ENCODE results near the gene PPP1R16B.

PPP1R16B gene

DNA sequence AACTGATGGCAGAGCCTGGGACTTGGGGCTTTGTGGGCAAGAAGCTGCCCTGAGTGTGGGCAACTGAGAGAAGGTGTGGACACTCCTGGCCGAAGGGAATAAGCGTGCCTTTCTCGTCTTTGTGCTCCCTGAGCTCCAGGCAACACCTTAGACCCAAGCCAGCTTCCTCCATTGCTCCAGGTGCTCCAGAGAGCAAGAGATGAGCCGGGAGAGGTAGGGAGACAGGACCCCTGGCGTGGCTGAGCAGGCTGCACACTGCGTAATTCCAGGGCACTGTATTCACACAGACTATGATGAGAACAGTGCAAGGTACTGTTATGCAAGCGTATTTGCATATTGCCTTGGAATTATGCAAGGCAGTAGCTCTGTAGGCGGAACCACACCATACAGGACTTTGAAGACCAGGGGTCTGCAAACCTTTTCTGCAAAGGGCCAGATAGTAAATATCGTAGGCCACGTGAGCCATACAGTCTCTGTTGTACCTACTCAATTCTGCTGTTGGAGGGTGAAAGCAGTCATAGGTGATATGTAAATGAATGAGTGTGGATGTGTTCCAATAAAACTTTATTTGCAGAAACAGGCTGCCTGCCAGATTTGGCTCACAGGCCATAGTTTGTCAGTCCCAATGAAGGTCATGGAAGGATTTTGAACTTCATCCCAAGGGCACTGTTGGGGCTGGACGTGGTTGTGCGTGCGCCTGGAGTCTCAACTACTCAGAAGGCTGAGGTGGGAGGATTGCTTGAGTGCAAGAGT is 78.7 kb downstream of the PPP1R16B start:
- in situ Hi-C loops (cut with HindIII; ENCODE audit: low pct_ligation_motif_present, low pct_unique_long_range_greater_than_20kb, low sequenced_read_pairs), result no loop called here
- DNase-seq, result no peak

DNA sequence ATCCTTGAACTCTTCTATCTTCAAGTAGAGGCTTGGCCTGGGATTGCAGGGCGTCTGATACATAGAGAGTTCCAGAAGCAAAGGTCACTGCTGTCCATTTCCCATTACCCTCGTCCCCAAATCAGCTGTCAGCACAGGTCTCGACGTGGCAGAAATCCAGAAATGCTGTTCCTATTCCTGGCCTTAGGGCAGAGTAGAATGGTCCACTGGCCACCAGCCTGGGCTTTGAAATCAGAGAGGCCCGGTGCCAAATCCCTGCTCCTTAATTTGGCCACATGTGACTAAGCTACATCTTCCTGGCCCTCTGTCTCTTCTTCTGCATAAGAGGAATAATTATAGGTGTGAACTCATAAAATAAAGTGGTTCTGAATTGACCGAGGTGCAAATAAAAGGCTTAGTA is 79.9 kb downstream of the PPP1R16B start:
- in situ Hi-C loops (cut with HindIII; ENCODE audit: low pct_ligation_motif_present, low pct_unique_long_range_greater_than_20kb, low sequenced_read_pairs), result no loop called here
- no peak for DNase-seq

DNA sequence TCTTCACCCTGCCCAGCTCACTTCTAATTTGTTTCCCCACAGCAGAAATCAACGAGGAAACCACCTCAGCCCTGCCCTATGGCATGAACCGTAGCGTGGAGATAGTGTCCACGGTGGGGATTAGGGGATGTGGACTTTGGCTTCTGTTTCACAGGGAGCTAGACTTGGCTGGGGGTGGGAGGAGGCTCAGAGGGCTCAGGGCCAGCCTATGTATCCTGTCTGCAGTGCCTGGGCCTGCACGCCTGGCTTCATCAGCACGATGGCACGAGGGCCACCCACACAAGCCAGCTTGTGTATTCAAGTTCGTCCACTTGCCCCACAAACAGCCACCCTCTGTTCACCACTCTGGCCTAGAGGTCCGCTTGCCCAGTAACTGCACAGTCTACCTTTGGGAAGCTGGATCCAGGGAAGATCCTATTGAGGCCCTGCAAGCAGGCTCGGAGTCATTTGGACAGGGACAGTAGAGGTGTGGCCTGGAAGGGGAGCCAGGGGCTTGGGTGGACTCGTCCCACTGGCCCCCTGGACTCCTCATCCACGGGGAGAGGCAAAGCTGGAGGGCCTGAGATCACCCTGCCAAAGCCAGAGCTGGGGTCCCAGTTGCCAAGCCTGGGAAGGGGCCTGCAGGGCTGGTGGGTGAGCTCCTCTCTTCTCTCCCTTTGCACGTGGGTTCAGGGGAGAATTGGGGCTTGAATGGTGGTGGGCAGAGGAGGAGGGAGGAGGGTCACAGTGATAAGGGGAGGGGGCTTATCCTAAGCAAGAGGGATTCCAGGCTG is 82.7 kb downstream of the PPP1R16B start:
- no peak for DNase-seq
- in situ Hi-C loops (cut with HindIII; ENCODE audit: low pct_ligation_motif_present, low pct_unique_long_range_greater_than_20kb, low sequenced_read_pairs), result no loop called here

DNA sequence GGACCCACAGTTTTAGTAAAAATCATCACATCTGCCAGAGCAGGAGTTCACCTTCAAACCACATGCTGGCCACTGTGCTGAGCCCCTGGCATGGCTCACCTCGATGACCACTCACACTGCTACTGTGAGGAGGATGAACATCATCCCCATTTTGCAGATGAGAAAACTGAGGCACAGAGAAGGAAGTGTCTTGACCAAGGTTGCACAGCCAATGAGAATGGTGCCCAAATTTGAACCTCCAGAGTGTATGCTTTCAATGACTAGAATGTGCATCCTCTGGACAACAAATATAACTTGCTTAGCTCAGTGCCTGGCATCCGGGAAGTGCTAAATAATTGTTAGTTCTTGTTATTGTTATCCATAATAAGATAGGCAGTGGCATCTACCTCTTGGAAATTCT is 83.6 kb downstream of the PPP1R16B start:
- DNase-seq, result no peak
- in situ Hi-C loops (cut with HindIII; ENCODE audit: low pct_ligation_motif_present, low pct_unique_long_range_greater_than_20kb, low sequenced_read_pairs), result no loop called here

DNA sequence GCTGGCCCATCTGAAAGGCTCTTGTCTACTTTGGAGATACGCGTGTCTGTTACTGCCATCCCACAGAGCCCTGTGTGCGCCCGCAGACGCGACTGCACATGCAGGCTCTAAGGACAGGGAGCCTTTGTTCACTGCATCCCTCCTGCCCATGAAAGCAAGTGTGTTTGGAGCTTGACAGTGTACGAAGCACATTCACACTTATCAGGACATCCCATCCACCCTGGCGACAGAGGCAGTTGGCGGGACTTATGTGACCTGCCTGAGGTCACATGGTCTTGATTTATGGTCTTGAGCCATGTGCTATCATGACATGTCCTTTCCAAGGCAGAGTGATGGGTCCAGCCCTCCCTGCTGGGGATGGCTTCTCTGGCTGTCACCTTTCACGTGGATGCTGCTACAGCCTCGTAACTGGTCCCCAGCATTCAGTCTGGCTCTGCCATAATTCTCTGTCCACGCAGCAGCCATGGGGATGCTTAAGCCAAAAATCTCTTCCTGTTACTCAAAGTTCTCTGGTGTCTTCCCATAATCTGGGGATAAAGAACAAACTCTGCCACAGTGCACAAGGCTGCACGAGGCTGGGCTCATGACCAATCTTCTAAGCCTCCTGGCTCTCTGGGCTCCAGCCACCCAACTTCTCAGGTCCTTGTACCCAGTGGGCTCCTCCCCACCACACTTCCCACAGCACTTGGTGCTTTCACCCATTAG is 84.4 kb downstream of the PPP1R16B start:
- in situ Hi-C loops (cut with HindIII; ENCODE audit: low pct_ligation_motif_present, low pct_unique_long_range_greater_than_20kb, low sequenced_read_pairs), result no loop called here
- no peak for DNase-seq

DNA sequence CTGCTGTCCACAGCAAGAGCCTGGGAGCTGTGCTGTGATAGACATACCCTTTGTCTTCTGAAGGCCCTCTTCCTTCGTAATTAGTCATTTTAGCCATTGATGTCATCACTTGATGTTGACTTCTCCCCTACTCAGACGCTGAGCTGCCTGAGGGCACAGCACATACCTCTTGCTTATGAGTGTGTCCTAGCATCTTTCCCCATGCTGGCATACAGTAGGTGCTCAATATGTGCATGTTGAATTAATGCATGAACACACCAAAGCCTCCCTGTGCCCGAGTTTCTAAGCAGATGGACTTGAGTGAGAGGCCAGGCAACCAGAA is 85.0 kb downstream of the PPP1R16B start:
- DNase-seq, result no peak
- in situ Hi-C loops (cut with HindIII; ENCODE audit: low pct_ligation_motif_present, low pct_unique_long_range_greater_than_20kb, low sequenced_read_pairs), result no loop called here

DNA sequence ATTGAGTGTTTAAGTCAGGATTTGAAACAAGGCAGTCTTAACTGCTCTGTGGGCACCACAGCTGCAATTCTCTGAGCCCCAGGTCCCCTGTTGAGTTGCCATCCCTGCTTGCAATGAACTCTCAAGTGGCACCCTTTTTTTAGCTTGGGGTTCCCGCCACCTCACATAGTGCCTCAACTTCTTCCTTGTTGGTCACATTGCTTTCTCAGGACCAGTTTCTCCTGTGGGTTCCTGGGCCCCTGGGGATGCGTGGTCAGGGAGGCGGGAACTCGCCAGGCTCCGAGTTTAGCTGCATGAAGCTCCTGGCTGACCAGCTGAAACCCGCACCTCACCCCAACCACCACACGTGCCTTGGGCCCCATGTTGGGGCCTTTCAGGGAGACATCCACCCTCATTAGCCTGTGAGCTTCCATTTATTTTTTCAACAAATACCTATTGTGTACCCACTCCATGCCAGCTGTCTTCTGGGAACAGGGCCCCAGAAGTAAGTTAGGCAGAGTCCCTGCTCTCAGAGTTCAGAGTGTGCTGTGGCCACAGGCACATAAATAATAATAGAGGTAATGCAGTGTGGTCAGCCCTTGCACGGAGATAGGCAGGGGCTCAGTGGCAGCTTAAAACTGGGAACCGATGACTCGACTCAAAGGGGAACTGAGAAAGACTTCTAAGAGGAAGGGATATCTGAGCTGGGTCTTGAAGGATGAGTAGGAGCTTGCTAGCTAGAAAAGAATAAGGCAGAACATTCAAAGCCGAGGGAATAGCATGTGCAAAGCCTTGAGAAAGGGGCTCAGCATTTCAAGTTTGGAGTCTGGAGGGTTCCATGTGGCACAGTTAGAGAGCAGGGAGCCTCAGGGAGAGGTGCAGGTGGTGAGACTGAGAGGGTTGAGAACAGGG is 86.8 kb downstream of the PPP1R16B start:
- in situ Hi-C loops (cut with HindIII; ENCODE audit: low pct_ligation_motif_present, low pct_unique_long_range_greater_than_20kb, low sequenced_read_pairs), result no loop called here
- no peak for DNase-seq

DNA sequence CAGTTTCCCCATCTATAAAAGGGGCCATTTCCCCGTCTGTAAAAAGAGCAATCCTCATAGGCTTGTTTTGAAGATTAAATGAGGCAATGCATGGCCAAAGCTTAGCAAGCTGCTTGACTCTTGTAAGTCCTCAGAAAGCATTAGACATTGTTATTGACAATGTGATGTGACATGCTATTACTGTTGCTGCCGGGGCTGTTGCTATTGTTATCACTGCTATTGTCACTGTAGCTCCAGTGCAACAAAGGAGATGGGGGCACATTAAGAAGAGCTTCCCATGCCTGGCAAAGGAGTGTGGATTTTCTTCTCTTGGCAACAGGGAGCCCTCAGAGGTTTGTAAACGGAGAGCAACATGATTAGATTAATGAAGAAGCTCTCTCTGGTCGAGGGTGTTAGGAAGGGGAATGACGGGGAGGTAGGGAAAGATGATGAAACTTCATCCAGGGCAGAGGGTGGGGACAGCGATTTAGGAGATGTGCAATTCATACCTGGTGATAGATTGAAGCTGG is 87.6 kb downstream of the PPP1R16B start:
- in situ Hi-C loops (cut with HindIII; ENCODE audit: low pct_ligation_motif_present, low pct_unique_long_range_greater_than_20kb, low sequenced_read_pairs), result no loop called here
- no peak for DNase-seq

DNA sequence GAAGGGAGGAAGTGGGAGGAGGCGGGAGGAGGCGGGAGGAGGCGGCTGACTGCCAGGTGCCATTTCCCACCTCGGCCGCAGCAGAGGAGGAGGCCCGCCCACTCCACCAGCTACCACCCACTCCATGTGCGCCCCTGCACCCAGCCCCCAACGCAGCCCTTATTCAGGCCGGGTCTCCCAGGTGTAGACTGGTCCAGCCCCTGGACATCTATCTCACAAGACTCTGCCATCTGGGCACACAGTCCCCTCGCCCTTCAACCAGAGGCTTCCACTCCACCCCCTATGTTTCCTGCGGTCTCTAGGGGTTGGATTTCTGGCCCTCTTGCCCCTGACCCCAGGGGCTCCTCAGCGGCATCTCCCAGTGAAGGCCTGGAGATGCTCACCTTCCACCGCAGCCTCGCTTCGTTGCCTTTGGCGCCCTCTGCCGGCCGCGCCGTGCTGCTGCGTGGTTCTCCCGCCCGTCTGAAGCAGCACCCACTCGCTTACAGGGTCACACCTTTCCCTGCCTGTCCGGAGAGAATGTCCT is 88.1 kb downstream of the PPP1R16B start:
- in situ Hi-C loops (cut with HindIII; ENCODE audit: low pct_ligation_motif_present, low pct_unique_long_range_greater_than_20kb, low sequenced_read_pairs), result no loop called here

DNA sequence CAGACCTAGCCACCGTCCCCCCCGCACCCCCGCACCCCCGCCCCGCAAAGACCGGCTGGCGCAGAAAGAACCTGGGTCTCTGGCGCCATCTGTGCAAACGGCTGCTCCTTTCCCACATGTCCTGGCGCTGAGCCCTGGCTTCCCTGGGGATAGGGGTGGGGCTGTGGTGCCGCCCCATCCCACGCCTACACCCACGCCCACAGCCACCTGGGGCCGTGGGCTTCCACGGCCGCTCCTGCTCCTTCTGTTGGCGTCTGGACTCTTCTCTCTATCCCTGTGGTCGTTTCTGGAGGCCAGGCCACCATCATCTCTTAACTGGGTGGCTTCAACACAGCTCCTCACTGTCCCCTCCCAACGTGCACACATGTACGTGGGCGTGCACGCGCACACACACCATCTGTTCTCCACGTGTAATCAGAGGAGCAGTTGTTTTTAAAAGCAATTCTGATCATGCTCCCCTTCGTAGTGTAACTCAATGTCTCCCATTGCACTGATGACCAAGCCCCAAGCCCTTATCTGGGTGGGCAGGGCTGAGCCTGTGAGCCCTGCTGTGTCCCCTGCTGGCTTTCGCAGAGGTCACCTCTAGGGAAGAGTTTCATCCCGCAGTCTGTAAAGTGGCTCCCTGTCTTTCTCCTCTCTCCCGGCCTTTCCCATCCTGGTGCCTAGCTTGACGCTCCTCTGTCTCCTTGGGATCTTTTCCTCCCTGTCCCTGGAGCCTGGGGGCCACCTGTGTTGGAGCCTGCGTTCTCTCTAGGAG is 88.8 kb downstream of the PPP1R16B start:
- in situ Hi-C loops (cut with HindIII; ENCODE audit: low pct_ligation_motif_present, low pct_unique_long_range_greater_than_20kb, low sequenced_read_pairs), result no loop called here
- no peak for DNase-seq

More for the DNA sequence above, 88.1 kb downstream of the PPP1R16B start:
- peak; percentile 37 for DNase-seq

DNA sequence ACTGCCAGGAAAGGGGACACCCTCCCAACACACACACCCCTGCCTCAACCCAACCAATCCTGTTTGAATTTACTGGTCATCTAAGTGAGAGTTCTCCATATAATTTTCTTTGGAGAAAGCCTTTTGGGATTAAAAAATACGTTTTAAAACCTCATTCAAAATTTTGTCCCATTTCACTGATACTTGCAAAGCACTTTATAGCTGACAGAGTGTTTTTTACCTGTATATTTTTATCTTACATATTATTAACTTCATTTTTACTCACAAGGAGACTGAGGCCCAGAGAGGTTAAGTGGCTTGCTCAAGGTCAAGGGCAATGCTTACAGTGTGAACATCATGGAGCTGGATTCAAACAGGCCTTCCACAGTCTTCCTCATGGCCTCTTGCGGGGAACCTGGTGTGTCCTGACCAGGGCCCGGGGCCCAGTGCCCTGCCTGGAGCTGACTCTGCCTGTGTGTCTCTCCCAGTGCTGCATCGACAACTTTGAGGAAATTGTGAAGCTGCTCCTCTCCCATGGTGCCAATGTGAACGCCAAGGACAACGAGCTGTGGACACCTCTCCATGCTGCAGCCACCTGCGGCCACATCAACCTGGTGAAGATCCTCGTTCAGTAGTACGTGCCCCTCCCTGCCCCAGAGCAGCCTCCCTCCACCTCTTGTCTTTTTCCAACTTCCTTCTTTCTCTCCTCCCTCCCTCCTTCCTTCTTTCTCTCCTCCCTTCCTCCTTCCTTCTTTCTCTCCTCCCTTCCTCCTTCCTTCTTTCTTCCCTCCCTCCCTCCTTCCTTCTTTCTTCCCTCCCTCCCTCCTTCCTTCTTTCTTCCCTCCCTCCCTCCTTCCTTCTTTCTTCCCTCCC is 89.8 kb downstream of the PPP1R16B start:
- DNase-seq, result no peak
- in situ Hi-C loops (cut with HindIII; ENCODE audit: low pct_ligation_motif_present, low pct_unique_long_range_greater_than_20kb, low sequenced_read_pairs), result no loop called here

DNA sequence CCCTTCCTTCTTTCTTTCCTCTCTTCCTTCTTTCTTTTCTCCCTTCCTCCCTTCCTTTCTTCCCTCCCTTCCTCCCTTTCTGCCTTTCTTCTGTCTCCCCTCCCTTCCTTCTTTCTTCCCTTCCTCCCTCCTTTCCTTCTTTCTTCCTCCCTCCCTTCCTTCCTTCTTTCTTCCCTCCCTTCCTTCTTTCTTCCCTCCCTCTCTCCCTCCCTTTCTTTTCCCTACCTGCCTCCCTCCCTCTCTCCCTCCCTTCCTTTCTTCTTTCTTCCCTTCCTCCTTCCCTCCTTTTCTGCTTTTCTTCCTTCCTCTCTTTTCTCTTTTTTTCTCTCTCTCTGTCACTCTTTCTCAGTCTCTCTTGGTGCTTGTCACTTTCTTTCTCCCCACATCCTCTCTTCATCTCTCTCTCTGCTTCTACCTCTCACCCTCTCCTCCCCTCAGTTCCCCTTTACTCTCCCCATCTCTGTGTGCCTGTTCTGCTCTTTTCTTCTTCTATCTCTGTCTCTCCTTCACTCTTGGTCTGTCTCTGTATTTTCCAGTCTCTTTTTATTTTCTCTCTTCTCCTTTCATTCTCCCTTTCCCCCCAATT is 90.6 kb downstream of the PPP1R16B start:
- DNase-seq, result no peak
- in situ Hi-C loops (cut with HindIII; ENCODE audit: low pct_ligation_motif_present, low pct_unique_long_range_greater_than_20kb, low sequenced_read_pairs), result no loop called here

DNA sequence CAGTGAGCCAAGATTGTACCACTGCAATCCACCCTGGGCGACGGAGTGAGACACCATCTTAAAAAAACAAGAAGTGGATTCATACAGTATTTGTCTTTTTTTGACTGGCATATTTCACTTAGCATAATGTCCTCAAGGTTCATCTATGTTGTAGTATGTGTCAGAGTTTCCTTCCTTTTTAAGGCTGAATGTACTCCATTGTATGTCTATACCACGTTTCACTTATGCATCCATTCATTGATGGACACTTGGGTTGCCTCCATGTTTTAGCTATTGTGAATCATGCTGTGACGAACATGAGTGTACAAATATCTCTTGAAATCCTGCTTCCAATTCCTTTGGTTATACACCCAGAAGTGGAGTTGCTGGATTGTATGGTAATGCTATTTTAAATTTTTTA is 91.8 kb downstream of the PPP1R16B start:
- DNase-seq, result no peak
- in situ Hi-C loops (cut with HindIII; ENCODE audit: low pct_ligation_motif_present, low pct_unique_long_range_greater_than_20kb, low sequenced_read_pairs), result no loop called here

DNA sequence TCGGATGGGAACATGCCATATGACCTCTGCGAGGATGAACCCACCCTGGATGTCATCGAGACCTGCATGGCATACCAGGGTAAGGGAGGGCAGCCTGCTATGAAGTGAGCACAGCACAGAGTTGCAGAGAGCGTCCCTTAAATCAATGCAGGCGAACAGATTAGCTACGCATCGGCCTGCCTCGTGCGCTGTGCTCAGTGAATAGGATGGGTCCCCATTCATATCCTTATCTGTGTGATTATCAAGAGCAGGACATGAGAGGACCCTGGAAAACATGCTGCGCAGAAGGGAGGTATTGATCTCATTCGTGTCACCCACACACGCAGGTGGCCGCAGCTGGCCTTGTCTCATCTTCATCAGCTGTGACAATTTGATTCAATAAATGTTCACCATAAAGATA is 95.1 kb downstream of the PPP1R16B start:
- DNase-seq, result no peak
- in situ Hi-C loops (cut with HindIII; ENCODE audit: low pct_ligation_motif_present, low pct_unique_long_range_greater_than_20kb, low sequenced_read_pairs), result no loop called here

DNA sequence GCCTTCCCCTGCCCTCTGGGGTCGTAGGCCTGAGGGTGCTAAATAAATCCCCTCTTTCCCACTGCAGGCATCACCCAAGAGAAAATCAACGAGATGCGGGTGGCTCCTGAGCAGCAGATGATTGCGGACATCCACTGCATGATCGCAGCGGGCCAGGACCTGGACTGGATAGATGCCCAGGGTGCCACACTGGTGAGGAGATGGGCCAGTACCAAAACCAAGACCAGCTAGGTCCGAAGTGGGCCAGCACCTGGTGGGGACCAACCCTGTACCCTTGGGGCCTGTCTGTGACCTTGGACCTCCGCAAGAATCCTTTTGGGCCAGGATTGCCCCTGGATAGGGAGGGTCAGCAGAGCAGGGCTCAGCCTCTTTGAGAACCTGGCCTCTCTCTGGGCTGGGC is 97.1 kb downstream of the PPP1R16B start:
- DNase-seq, result no peak
- in situ Hi-C loops (cut with HindIII; ENCODE audit: low pct_ligation_motif_present, low pct_unique_long_range_greater_than_20kb, low sequenced_read_pairs), result no loop called here

DNA sequence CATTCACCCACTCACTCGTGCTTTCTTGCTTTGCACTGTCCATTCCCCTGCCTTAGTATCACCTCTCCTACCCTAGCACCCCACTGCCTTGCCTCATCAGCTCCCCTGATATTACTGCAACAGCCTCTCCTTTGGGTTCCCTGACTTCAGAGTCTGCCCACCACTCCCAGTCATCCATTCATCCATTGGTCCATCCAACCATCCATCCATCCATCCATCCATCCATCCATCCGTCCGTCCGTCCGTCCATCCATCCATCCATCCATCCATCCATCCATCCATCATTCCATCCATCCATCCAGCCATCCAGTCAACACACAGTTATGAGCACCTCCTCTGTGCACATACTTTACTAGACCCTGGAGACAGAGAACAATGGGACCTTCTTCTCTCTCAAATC is 97.8 kb downstream of the PPP1R16B start:
- in situ Hi-C loops (cut with HindIII; ENCODE audit: low pct_ligation_motif_present, low pct_unique_long_range_greater_than_20kb, low sequenced_read_pairs), result no loop called here

DNA sequence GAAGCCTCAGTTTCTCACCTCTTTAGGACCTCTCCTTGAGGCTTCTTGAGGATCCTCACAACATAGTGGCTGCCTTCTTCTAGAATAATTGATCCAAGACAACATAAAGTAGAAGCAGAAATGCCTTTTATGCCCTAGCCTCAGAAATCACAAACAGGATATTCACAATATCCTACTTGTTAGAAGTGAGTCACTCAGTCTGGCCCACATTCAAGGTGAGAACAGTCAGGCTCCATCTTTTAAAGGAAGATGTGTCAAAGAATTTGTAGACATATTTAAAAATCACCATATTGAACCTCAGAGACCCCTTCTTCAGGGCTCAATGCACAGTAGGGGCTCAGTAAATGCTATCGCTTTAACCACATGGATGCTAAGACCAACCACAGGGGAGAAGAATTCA is 99.9 kb downstream of the PPP1R16B start:
- in situ Hi-C loops (cut with HindIII; ENCODE audit: low pct_ligation_motif_present, low pct_unique_long_range_greater_than_20kb, low sequenced_read_pairs), result no loop called here
- no peak for DNase-seq

More for the DNA sequence above, 97.8 kb downstream of the PPP1R16B start:
- no peak for DNase-seq

All from ACHN (cell line).